Endothelial cell of umbilical vein (primary cell): Measurements from ENCODE around the gene PAX8. TPM values are rescaled to one million over a fixed set of nuclear protein-coding genes. Genes with fewer than 3 reads are reported as not detected.

Source experiments
- BruUV-seq: library from RNA; stranded (reverse); fragments of 400-500 nt; replicated peaks from 2 replicates; lab custom pipeline; 2021; lab: Mats Ljungman, UMichigan
- CTCF ChIA-PET: fragments of 300-600, 350-600 bp; sonication (Branson Sonifier 250); formaldehyde crosslinking; loops from one replicate; lab custom pipeline; 2021; ENCODE audit warnings: antibody characterized with exemption, inconsistent platforms; lab: Charles Lee
- POLR2A ChIA-PET: fragments of 300-600, 350-600 bp; sonication (Branson Sonifier 250); formaldehyde crosslinking; loops from one replicate; lab custom pipeline; 2021; ENCODE audit warnings: antibody characterized with exemption, inconsistent platforms; lab: Charles Lee
- DNase-seq: peaks from one replicate; pipeline ENCODE4 v3.0.0-alpha.2; 2011; ENCODE audit warnings: low read depth, low spot score
- FAIRE-seq: peaks from 2 replicates; lab custom pipeline; 2011; peaks lifted over from hg19 to GRCh38; lab: Jason Lieb, UNC
- H2AFZ ChIP-seq: 2 replicates; pipeline ENCODE4 v1.6.0; 2012; ENCODE audit warnings: low read depth, low read length, control low read depth, inconsistent platforms
- H3K27ac ChIP-seq: 2 replicates; pipeline ENCODE4 v1.5.1; 2011; ENCODE audit warnings: low read depth, mild to moderate bottlenecking, control low read depth, low read length, moderate library complexity; ENCODE audit not compliant: insufficient read depth
- H3K27me3 ChIP-seq, 2 experiments: 2 replicates each; pipeline versions ENCODE4 v1.6.0 to v1.6.1; 2011; ENCODE audit warnings: low read length in 2 of 2, mixed read lengths in 1 of 2; ENCODE audit not compliant: control insufficient read depth in 2 of 2, insufficient read depth in 2 of 2
- H3K36me3 ChIP-seq, 2 experiments: 2 replicates in 1 of 2; 3 replicates in 1 of 2; pipeline ENCODE4 v1.5.1; 2011; ENCODE audit warnings: low read length in 2 of 2, mild to moderate bottlenecking in 1 of 2, moderate library complexity in 1 of 2; ENCODE audit not compliant: control insufficient read depth in 2 of 2, insufficient read depth in 2 of 2; ENCODE audit errors: extremely low read depth in 1 of 2
- H3K4me1 ChIP-seq: 3 replicates; pipeline ENCODE4 v1.5.1; 2011; ENCODE audit warnings: mild to moderate bottlenecking, low read length; ENCODE audit not compliant: control insufficient read depth, insufficient read depth; ENCODE audit errors: extremely low read depth
- H3K4me2 ChIP-seq: 2 replicates; pipeline ENCODE4 v1.6.1; 2011; ENCODE audit warnings: low read length, control low read depth, mixed read lengths; ENCODE audit not compliant: insufficient read depth
- H3K4me3 ChIP-seq, 3 experiments: fragments of 200-600 bp in 1 of 3; sonication (generic), shearing (Covaris generic) in 1 of 3; replicated peaks in 1 of 3; 2 replicates each; pipeline ENCODE4 v1.5.1; 2011 to 2016; ENCODE audit warnings: control low read depth in 3 of 3, low read length in 3 of 3, mild to moderate bottlenecking in 2 of 3, inconsistent platforms in 1 of 3, low read depth in 1 of 3, moderate library complexity in 1 of 3; ENCODE audit not compliant: insufficient read depth in 1 of 3
- H3K79me2 ChIP-seq: 2 replicates; pipeline ENCODE4 v1.6.0; 2012; ENCODE audit warnings: low read length, inconsistent platforms; ENCODE audit not compliant: control insufficient read depth, insufficient read depth
- H3K9ac ChIP-seq: replicated peaks from 2 replicates; pipeline ENCODE3; 2011; ENCODE audit warnings: low read length, control low read depth; ENCODE audit not compliant: insufficient read depth; ENCODE audit errors: extremely low read depth
- H3K9me1 ChIP-seq: replicated peaks from 3 replicates; pipeline ENCODE4 v1.6.0; 2011; ENCODE audit warnings: mild to moderate bottlenecking, low read length; ENCODE audit not compliant: control insufficient read depth, insufficient read depth; ENCODE audit errors: extremely low read depth
- H3K9me3 ChIP-seq: replicated peaks from 2 replicates; pipeline ENCODE4 v1.5.1; 2012; ENCODE audit warnings: low read length, inconsistent platforms; ENCODE audit not compliant: control insufficient read depth, insufficient read depth
- H4K20me1 ChIP-seq: replicated peaks from 2 replicates; pipeline ENCODE3; 2011; ENCODE audit warnings: mild to moderate bottlenecking, low read length; ENCODE audit not compliant: control insufficient read depth, insufficient read depth; ENCODE audit errors: extremely low read depth
- CTCF ChIP-seq, 2 donors: IDR thresholded peaks; 1 replicate in 1 of 2; 2 replicates in 1 of 2; pipeline ENCODE4 v1.5.1; 2011; ENCODE audit warnings: low read length in 2 of 2, mild to moderate bottlenecking in 2 of 2, moderate library complexity in 2 of 2, control low read depth in 1 of 2, inconsistent platforms in 1 of 2, low read depth in 1 of 2; ENCODE audit not compliant: insufficient read depth in 1 of 2; ENCODE audit errors: extremely low read depth in 1 of 2
- EZH2 ChIP-seq: IDR thresholded peaks from 2 replicates; pipeline ENCODE4 v1.6.1; 2012; ENCODE audit warnings: borderline replicate concordance, low read depth, mild to moderate bottlenecking, moderate library complexity, low read length, inconsistent platforms; ENCODE audit not compliant: severe bottlenecking
- FOS ChIP-seq: IDR thresholded peaks from 2 replicates; pipeline ENCODE4 v1.6.1; 2011; ENCODE audit warnings: mild to moderate bottlenecking, low read length, moderate library complexity, borderline replicate concordance; ENCODE audit not compliant: insufficient read depth
- GATA2 ChIP-seq: IDR thresholded peaks from 2 replicates; pipeline ENCODE4 v1.7.0; 2011; ENCODE audit warnings: low read depth, mild to moderate bottlenecking, moderate library complexity, mixed read lengths, low read length; ENCODE audit not compliant: insufficient read length, insufficient read depth
- JUN ChIP-seq: IDR thresholded peaks from 2 replicates; pipeline ENCODE4 v1.6.1; 2011; ENCODE audit warnings: borderline replicate concordance, low read depth; ENCODE audit not compliant: insufficient read length, insufficient read depth
- MAX ChIP-seq: IDR thresholded peaks from 2 replicates; pipeline ENCODE4 v1.6.1; 2011; ENCODE audit not compliant: insufficient read depth, insufficient read length
- MYC ChIP-seq: IDR thresholded peaks from one replicate; pipeline ENCODE4 v1.6.1; 2011; ENCODE audit warnings: mild to moderate bottlenecking, low read depth, low read length
- POLR2A ChIP-seq: IDR thresholded peaks from 2 replicates; pipeline ENCODE4 v1.6.1; 2012; ENCODE audit warnings: low read depth, mild to moderate bottlenecking, control low read depth, low read length
- POLR2AphosphoS5 ChIP-seq: IDR thresholded peaks from 2 replicates; pipeline ENCODE4 v1.6.1; 2012; ENCODE audit warnings: low read depth, mild to moderate bottlenecking, control low read depth, low read length, moderate library complexity; ENCODE audit not compliant: insufficient read depth
- dilution Hi-C: fragments of 300-500 bp; cut with MboI; formaldehyde crosslinking; loops from one replicate; pipeline ENCODE4 v1.15.0; 2019; ENCODE audit warnings: low sequenced_read_pairs; ENCODE audit not compliant: extremely low pct_ligation_motif_present
- intact Hi-C: fragments of 100-400 bp; cut with micrococcal nuclease; formaldehyde crosslinking; loops from one replicate; pipeline ENCODE4 v1.10.0; 2022
- polyA plus RNA-seq, 4 experiments: library from polyadenylated mRNA; depleted of rRNA in 3 of 4; stranded (reverse) in 3 of 4; unstranded in 1 of 4; fragments of >200 nt; gene quantifications; 2 replicates each; pipeline versions ENCODE4 v1.2.1 to v1.2.3, GENCODE V29; 2011 to 2012; ENCODE audit warnings: missing spikeins in 1 of 4
- total RNA-seq: library from RNA; stranded (reverse); gene quantifications from 2 replicates; pipeline ENCODE4 v1.2.3, GENCODE V29; 2021

Gene PAX8
- total and polyA plus RNA-seq, 2 donors (not counting 3 experiments of a cell fraction or from before 2014, with no cell fraction given), result 0.22 to 0.62 TPM

- dilution Hi-C loops (no loop called here), intact Hi-C loops (no loop called here)
- no peak for FAIRE-seq
- Histone ChIP-seq H3K4me3 (no peak overlapping the region), H3K9me3 (no peaks in the 10 kb centered on the region), H3K4me2 (no peak overlapping the region), H3K27me3 (peaks cover 0 to 10% of the 10 kb centered on the region in 2 experiments), H3K79me2 (no peaks in the 10 kb centered on the region), H3K27ac (no peak overlapping the region), H3K4me1 (no peaks in the 10 kb centered on the region), H3K9me1 (no peaks in the 10 kb centered on the region), H2AFZ (no peak overlapping the region), H3K9ac (no peak overlapping the region), H3K36me3 (peaks cover 0 to 8% of the 10 kb centered on the region in 2 experiments), H4K20me1 (no peaks in the 10 kb centered on the region)
- ChIA-PET POLR2A (no interaction called here), CTCF (interaction anchor here (2.3 kb wide), 1 partner anchor 15 kb away, joined by 8 read pairs; no protein-coding TSS in a partner anchor)
- no TSS peak for BruUV-seq
- no peak for TF ChIP-seq EZH2
- TF ChIP-seq POLR2AphosphoS5, result no peak
- TF ChIP-seq JUN, result no peak
- no peak for TF ChIP-seq MYC
- no peak for TF ChIP-seq CTCF (IDR thresholded peaks at IDR 0.05; ENCODE audit: extremely low read depth in 1 of 2, insufficient read depth in 1 of 2, low read depth in 1 of 2, low read length in 2 of 2)
- no peak for TF ChIP-seq POLR2A
- no peak for TF ChIP-seq FOS
- no peak for TF ChIP-seq MAX
- no peak for TF ChIP-seq GATA2
- DNase-seq, result no peak
These were observed 15.2 kb downstream of the PAX8 start for GRCh38 chr2:113263546-113263945.
